Astrocyte (in vitro differentiated cells and primary cell): ENCODE results near the gene CPA5. TPM values are rescaled to one million over a fixed set of nuclear protein-coding genes. Genes with fewer than 3 reads are reported as not detected.

Experiments
- DNase-seq: peaks from one replicate; pipeline ENCODE4 v3.0.0-alpha.2; 2010; ENCODE audit warnings: low read depth
- FAIRE-seq: peaks from 2 replicates; lab custom pipeline; 2011; peaks lifted over from hg19 to GRCh38; lab: Jason Lieb, UNC
- H2AFZ ChIP-seq: 2 replicates; pipeline ENCODE4 v1.6.0; 2012; ENCODE audit warnings: low read depth, low read length, inconsistent platforms
- H3K27ac ChIP-seq: 2 replicates; pipeline ENCODE4 v1.5.1; 2011; ENCODE audit warnings: low read depth, low read length, inconsistent platforms
- H3K27me3 ChIP-seq: 2 replicates; pipeline ENCODE4 v1.6.0; 2011; ENCODE audit warnings: low read length, inconsistent platforms; ENCODE audit not compliant: insufficient read depth
- H3K36me3 ChIP-seq: 2 replicates; pipeline ENCODE4 v1.5.1; 2011; ENCODE audit warnings: low read length, inconsistent platforms; ENCODE audit not compliant: insufficient read depth
- H3K4me1 ChIP-seq: 2 replicates; pipeline ENCODE4 v1.5.1; 2011; ENCODE audit warnings: low read length, inconsistent platforms; ENCODE audit not compliant: insufficient read depth
- H3K4me2 ChIP-seq: 2 replicates; pipeline ENCODE4 v1.6.0; 2012; ENCODE audit warnings: low read length, inconsistent platforms
- H3K4me3 ChIP-seq: 2 replicates; pipeline ENCODE4 v1.5.1; 2011; ENCODE audit warnings: low read depth, mild to moderate bottlenecking, low read length, inconsistent platforms; ENCODE audit not compliant: insufficient read depth
- H3K79me2 ChIP-seq: 2 replicates; pipeline ENCODE4 v1.6.0; 2012; ENCODE audit warnings: mild to moderate bottlenecking, low read length, inconsistent platforms; ENCODE audit not compliant: insufficient read depth
- H3K9ac ChIP-seq: 2 replicates; pipeline ENCODE4 v1.6.0; 2012; ENCODE audit warnings: mild to moderate bottlenecking, low read length, inconsistent platforms
- H3K9me3 ChIP-seq: 2 replicates; pipeline ENCODE4 v1.5.1; 2012; ENCODE audit warnings: low read depth, mild to moderate bottlenecking, low read length, inconsistent platforms; ENCODE audit not compliant: insufficient read depth
- H4K20me1 ChIP-seq: 2 replicates; pipeline ENCODE4 v1.6.0; 2012; ENCODE audit warnings: low read length, inconsistent platforms; ENCODE audit not compliant: insufficient read depth
- H3K27ac Mint-ChIP-seq: one replicate; pipeline ENCODE4 v1.8.0; 2021; ENCODE audit warnings: mild to moderate bottlenecking, mixed read lengths; ENCODE audit not compliant: unreplicated experiment
- H3K27me3 Mint-ChIP-seq: one replicate; pipeline ENCODE4 v1.8.0; 2021; ENCODE audit warnings: low read depth, mixed read lengths; ENCODE audit not compliant: unreplicated experiment
- H3K36me3 Mint-ChIP-seq: one replicate; pipeline ENCODE4 v1.8.0; 2021; ENCODE audit warnings: low read depth, mixed read lengths; ENCODE audit not compliant: unreplicated experiment
- H3K4me1 Mint-ChIP-seq: one replicate; pipeline ENCODE4 v1.8.0; 2021; ENCODE audit warnings: low read depth, mixed read lengths; ENCODE audit not compliant: unreplicated experiment
- H3K4me3 Mint-ChIP-seq: one replicate; pipeline ENCODE4 v1.8.0; 2021; ENCODE audit warnings: mild to moderate bottlenecking, moderate library complexity, mixed read lengths; ENCODE audit not compliant: unreplicated experiment
- H3K9me3 Mint-ChIP-seq: one replicate; pipeline ENCODE4 v1.8.0; 2021; ENCODE audit warnings: mild to moderate bottlenecking, mixed read lengths; ENCODE audit not compliant: unreplicated experiment
- CTCF ChIP-seq: IDR thresholded peaks from 2 replicates; pipeline ENCODE4 v1.5.1; 2011; ENCODE audit warnings: low read depth, mild to moderate bottlenecking, inconsistent platforms, low read length, moderate library complexity; ENCODE audit not compliant: insufficient read depth
- EZH2 ChIP-seq: IDR thresholded peaks from 2 replicates; pipeline ENCODE4 v1.6.1; 2012; ENCODE audit warnings: mild to moderate bottlenecking, low read length, inconsistent platforms; ENCODE audit not compliant: insufficient read depth
- total RNA-seq: library from RNA; stranded (reverse); gene quantifications from 2 replicates; pipeline ENCODE4 v1.2.1, GENCODE V29; 2021

The CPA5 gene
- total RNA-seq, 1 donor from 2014 or later, result not detected

- Mint-ChIP-seq H3K36me3 (no peaks in the 10 kb centered on the region), H3K27ac (no peak overlapping the region), H3K9me3 (peaks cover 20% of the 10 kb centered on the region), H3K27me3 (peaks cover 2% of the 10 kb centered on the region), H3K4me3 (no peak overlapping the region), H3K4me1 (peaks cover 21% of the 10 kb centered on the region)
- Histone ChIP-seq H3K27me3 (no peaks in the 10 kb centered on the region), H3K79me2 (no peaks in the 10 kb centered on the region), H3K27ac (no peak overlapping the region), H3K9ac (no peak overlapping the region), H3K36me3 (no peaks in the 10 kb centered on the region), H3K4me1 (peaks cover 26% of the 10 kb centered on the region), H3K4me2 (no peak overlapping the region), H3K9me3 (peaks cover 9% of the 10 kb centered on the region), H2AFZ (no peak overlapping the region), H3K4me3 (no peak overlapping the region), H4K20me1 (no peaks in the 10 kb centered on the region)
- DNase-seq (no peak), FAIRE-seq (no peak)
- no peak for TF ChIP-seq CTCF
- no peak for TF ChIP-seq EZH2
Measured at GRCh38 chr7:130377178-130377577, 32.6 kb downstream of the CPA5 start.

GRCh38 chr7:130379019-130379418, 34.4 kb downstream of the CPA5 start:
- H3K27me3 ChIP-seq, result no peaks in the 10 kb centered on the region
- no peak for TF ChIP-seq EZH2
- TF ChIP-seq CTCF, result no peak
- H4K20me1 ChIP-seq, result no peaks in the 10 kb centered on the region
- Mint-ChIP-seq H3K27me3 (peaks cover 2% of the 10 kb centered on the region), H3K4me3 (no peak overlapping the region), H3K27ac (no peak overlapping the region), H3K36me3 (no peaks in the 10 kb centered on the region), H3K9me3 (peaks cover 20% of the 10 kb centered on the region), H3K4me1 (peaks cover 4% of the 10 kb centered on the region)
- H3K9ac ChIP-seq, result no peak overlapping the region
- FAIRE-seq (no peak), DNase-seq (no peak)
- no peaks in the 10 kb centered on the region for H3K36me3 ChIP-seq
- H3K4me2 ChIP-seq, result no peak overlapping the region
- H3K9me3 ChIP-seq, result peaks cover 9% of the 10 kb centered on the region
- H3K4me3 ChIP-seq, result no peak overlapping the region
- H3K79me2 ChIP-seq, result no peaks in the 10 kb centered on the region
- no peak overlapping the region for H2AFZ ChIP-seq
- H3K27ac ChIP-seq, result no peak overlapping the region
- H3K4me1 ChIP-seq, result peaks cover 9% of the 10 kb centered on the region

GRCh38 chr7:130379532-130379920, 34.9 kb downstream of the CPA5 start:
- H3K4me2 ChIP-seq, result no peak overlapping the region
- H3K4me3 ChIP-seq, result no peak overlapping the region
- H3K79me2 ChIP-seq, result no peaks in the 10 kb centered on the region
- DNase-seq (no peak), FAIRE-seq (no peak)
- Mint-ChIP-seq H3K27me3 (peaks cover 5% of the 10 kb centered on the region), H3K27ac (no peak overlapping the region), H3K9me3 (peaks cover 20% of the 10 kb centered on the region), H3K4me1 (no peaks in the 10 kb centered on the region), H3K36me3 (no peaks in the 10 kb centered on the region), H3K4me3 (no peak overlapping the region)
- H3K27me3 ChIP-seq, result no peaks in the 10 kb centered on the region
- no peaks in the 10 kb centered on the region for H4K20me1 ChIP-seq
- H3K9me3 ChIP-seq, result peaks cover 9% of the 10 kb centered on the region
- H2AFZ ChIP-seq, result no peak overlapping the region
- H3K27ac ChIP-seq, result no peak overlapping the region
- no peaks in the 10 kb centered on the region for H3K36me3 ChIP-seq
- no peak overlapping the region for H3K9ac ChIP-seq
- peaks cover 4% of the 10 kb centered on the region for H3K4me1 ChIP-seq
- TF ChIP-seq CTCF, result no peak
- TF ChIP-seq EZH2, result no peak
